Hepatic stellate cell (primary cell): ENCODE data around the gene ZFR2.
A peak's percentile ranks its signal among the peaks of the same experiment; 100 is the strongest.
"Not testable (repeated sequence)": the region's sequence is repeated elsewhere in the genome, so short reads cannot be mapped to it uniquely, and the experiment has no call there.

Experiments
- DNase-seq: peaks from one replicate; pipeline ENCODE4 v3.0.0; 2011; ENCODE audit warnings: low spot score

The ZFR2 gene

DNA sequence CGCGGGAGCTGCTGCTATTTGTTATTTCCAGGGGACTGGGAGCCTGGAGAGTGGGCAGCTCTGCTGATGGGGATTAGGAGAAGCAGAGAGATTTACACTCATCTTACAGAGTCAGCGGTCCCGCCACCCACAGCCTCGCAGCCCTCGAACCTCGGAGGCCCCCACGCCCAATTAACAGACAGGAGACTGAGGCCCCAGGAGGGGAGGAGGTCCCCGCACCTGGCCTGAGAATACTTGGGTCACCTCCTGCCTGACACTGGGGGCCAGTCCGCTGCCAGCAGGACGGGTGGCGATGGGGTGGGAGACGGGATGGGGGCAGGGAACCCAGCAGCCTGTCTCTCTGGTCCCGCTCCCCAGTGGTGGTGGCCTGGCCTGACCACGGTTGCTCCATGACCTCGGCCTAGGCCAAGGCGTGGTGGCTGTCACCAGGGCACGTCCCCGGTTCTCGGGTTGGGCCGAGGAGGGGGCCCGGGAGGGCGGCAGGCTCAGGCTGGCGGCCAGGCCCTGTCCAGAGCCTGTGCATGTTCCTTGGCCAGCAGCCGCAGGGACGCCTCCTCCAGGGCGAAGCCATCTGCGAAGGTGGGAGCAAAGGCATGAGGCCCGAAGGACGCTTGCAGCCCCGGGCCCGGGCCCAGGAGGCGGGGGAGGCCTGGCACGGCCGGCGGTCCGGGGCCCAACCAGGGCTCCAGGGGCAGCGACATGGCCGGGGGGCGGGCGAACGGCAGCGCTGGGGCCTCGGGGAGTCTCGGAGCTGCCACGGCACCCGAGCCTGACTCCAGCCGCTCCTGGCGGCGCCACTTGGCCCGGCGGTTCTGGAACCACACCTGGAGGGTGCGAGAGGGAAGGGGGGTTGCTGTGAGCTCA is 98.5 kb downstream of the ZFR2 start:
- no peak for DNase-seq

DNA sequence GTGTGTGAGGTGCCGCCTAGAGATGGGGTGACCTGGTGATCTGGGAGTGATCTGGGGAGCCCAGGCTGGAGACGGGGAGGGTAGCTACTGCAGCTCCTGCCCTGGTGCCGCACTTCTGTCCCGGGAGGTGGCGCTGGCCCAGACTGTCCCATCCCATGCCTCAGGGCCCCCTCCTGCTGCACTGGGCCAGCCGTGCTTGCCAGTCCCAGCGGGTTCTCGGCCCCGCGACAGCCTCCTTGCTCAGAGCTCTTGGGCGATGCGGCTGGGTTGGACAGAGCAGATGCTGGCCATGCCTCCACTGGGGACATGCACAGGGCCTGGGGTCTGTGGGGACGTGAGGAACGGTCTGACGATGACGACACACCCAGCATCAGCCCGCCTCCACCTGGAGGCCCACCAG is 99.3 kb downstream of the ZFR2 start:
- DNase-seq, result no peak

DNA sequence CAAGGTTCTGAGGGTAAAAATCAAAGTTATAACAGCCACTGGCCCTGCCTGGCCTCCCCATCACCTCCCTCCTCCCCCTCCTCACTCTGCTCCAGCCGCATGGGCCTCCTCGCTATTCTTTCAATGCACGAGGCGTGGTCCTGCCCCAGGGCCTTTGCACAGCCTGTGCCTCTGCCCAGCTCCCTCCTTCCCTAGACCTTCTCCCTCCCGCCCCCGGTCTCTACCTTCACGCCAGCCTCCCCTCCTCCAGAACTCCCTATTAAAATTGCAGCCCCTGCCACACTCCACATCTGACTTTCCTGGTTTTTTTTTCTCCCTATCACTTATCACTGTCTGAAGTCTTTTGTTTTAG is 100.1 kb downstream of the ZFR2 start:
- DNase-seq, result no peak

GRCh38 chr19:3768015-3768747 is 100.7 kb downstream of the ZFR2 start:
- DNase-seq, result no peak

DNA sequence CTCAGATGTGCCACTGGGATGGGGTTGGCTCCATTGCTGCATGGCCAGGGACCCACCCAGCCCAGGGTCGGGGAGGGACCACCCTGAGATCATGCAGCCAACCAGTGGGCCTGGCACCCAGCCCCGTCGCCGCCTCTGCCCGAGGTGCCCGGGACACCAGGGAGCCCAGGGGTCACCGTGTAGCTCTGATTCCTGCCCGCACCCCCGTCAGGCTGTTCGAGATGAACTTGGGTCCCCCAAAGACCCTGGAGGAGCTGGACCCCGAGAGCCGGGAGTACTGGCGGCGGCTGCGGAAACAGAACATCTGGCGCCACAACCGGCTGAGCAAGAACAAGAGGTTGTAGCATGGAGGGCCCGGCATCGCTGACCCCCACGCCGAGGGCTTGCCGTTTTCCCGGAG is 101.8 kb downstream of the ZFR2 start:
- no peak for DNase-seq

- DNase-seq, result no peak
Observed at GRCh38 chr19:3766520-3766919, 102.3 kb downstream of the ZFR2 start.

GRCh38 chr19:3765757-3766156 is 103.1 kb downstream of the ZFR2 start:
- not testable (repeated sequence) for DNase-seq

DNA sequence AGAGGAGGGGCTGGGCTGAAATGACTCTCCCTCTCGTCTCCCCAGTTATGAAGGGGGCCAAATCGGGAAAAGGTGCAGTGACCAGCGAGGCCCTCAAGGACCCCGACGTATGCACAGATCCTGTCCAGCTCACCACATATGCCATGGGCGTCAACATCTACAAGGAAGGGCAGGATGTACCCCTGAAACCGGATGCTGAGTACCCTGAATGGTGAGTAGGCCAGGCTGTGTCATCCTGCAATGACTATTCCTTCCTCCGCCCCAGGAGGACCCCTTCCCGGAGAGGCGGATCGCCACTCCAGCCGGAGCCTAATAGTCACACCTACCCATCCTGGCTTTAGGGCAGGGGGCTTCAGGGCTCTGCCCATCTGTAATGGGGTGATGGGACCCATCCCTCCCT is 103.7 kb downstream of the ZFR2 start:
- DNase-seq, result no peak

- peak; percentile 100 for DNase-seq
Observed at GRCh38 chr19:3762501-3763459, 106.1 kb downstream of the ZFR2 start, which contains the start of gene MRPL54. Gene MRPL54, plus strand, starts transcription at chr19:3762682. Its CDS starts 19 bp downstream, at chr19:3762701.

- DNase-seq, result no peak
Observed at GRCh38 chr19:3762130-3762473, 106.7 kb downstream of the ZFR2 start.

- peak; percentile 94 for DNase-seq
Observed at GRCh38 chr19:3761382-3762129, 107.3 kb downstream of the ZFR2 start, which contains the start of gene APBA3. Gene APBA3, minus strand, starts transcription at chr19:3761692. Its CDS starts 1,428 bp downstream, at chr19:3760264.

DNA sequence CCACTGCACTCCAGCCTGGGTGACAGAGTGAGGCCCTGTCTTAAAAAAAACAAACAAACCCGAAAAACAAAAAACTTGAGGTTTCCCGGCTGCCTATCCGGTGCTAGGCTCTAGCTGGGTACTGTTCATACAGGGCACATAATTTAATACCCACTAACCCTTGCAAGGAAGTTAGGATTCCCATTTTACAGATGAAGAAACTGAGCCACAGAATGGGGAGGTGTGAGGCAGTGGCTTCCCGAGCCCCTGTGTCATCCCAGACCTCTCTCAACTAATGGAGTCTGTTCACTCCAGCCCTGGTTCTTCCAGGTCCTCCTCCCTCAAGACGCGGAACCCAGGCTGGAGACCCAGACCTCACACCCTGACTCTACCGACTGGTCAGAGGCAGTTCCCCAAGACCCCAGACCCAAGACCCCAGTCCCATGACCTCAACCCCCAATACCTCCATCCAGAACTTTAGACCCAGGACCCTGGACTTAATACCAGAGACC is 107.9 kb downstream of the ZFR2 start:
- peak; percentile 45 for DNase-seq

GRCh38 chr19:3759482-3760254 is 109.2 kb downstream of the ZFR2 start:
- DNase-seq, result no peak

- DNase-seq, result not testable (repeated sequence)
Observed at GRCh38 chr19:3758297-3758696, 110.5 kb downstream of the ZFR2 start.

DNA sequence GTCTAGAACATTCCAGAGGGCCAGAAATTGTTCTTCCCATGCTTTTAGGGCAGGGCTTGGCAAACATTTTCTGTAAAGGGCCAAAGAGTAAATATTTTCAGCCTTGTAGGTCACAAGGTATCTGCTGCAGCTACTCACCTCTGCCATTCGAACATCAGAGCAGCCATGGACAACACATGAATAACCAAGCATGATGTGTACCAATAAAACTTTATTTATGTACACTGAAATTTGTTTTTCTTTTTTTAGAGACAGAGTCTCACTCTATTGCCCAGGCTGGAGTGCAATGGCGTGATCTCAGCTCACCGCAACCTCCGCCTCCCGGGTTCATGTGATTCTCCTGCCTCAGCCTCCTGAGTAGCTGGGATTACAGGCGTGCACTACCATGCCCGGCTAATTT is 111.1 kb downstream of the ZFR2 start:
- not testable (repeated sequence) for DNase-seq
